Loucy (cell line): ENCODE data around the gene CREG1.

ENCODE experiments used
- CTCF ChIP-seq: fragments of 200-600 bp; sonication (generic); conservative IDR thresholded peaks from 2 replicates; pipeline ENCODE4 v1.5.1; 2014; ENCODE audit warnings: mild to moderate bottlenecking, antibody characterized with exemption, low read length
- EZH2phosphoT487 ChIP-seq: fragments of 200-600 bp; IDR thresholded peaks from 2 replicates; pipeline ENCODE4 v1.6.1; 2018; ENCODE audit warnings: antibody characterized with exemption, mild to moderate bottlenecking, moderate library complexity, borderline replicate concordance

- TF ChIP-seq CTCF (no peak), EZH2phosphoT487 (no peak)
These were observed 10.2 kb downstream of the CREG1 start for GRCh38 chr1:167543199-167543990.
